GM19372 (cell line): Measurements from ENCODE around the gene ZBED5.

Source experiments
- ATAC-seq: cut with Tn5 transposase; IDR thresholded peaks from one replicate; pipeline ENCODE4 v1.9.1; 2021; ENCODE audit warnings: mild to moderate bottlenecking, low read depth, moderate library complexity; ENCODE audit not compliant: unreplicated experiment

ZBED5 gene

GRCh38 chr11:10881892-10882291 is 24.0 kb upstream of the ZBED5 start:
- ATAC-seq: no peak

DNA sequence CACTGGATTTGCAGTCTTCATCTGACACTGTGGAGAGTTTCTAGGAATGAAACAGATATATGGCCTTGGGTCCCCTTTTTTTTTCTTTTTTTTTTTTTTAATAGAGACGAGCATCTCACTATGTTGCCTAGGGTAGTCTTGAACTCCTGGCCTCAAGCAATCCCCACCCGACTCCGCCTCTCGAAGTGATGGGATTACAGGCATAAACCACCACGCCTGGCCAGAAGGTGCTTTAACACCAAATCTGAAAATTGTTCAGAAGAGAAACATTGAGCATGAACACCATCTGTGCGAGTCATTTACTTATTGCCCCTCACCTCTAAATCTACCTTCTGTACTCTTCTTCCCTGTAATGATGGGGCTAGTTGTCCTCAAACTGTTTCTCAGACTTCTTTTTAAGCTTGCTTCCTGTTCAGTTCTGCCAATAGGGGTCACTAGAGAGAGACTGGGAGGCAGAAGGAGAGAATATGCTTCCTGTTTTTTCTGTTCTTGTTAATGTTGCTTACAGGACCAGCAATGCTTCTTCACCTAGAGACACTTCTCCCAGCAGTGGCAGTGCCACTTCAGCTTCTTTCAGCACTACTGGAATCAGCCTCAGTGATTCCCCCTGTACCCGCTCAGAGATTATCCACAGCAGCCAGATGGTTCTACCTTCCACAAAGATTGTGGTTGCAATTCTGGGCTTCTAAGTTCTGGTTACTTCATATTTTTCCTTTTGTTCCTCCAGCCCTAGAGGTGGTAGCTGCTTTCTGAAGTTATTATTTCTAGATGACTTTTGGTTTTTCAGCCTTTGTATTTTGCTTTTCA is 20.8 kb upstream of the ZBED5 start:
- no peak for ATAC-seq

DNA sequence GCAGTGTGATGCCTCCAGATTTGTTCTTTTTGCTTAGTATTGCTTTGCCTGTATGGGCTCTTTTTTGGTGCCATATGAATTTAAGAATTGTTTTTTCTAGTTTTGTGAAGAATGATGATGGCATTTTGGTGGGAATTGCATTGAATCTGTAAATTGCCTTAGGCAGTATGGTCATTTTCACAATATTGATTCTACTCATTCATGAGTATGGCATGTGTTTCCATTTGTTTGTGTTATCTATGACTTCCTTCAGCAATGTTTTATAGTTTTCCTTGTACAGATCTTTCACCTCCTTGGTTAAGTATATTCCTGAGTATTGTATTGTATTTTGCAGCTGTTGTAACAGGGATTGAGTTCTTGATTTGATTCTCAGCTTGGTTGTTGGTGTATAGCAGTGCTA is 18.3 kb upstream of the ZBED5 start:
- no peak for ATAC-seq

- ATAC-seq: no peak
Observed at GRCh38 chr11:10875430-10876021, 17.7 kb upstream of the ZBED5 start.

DNA sequence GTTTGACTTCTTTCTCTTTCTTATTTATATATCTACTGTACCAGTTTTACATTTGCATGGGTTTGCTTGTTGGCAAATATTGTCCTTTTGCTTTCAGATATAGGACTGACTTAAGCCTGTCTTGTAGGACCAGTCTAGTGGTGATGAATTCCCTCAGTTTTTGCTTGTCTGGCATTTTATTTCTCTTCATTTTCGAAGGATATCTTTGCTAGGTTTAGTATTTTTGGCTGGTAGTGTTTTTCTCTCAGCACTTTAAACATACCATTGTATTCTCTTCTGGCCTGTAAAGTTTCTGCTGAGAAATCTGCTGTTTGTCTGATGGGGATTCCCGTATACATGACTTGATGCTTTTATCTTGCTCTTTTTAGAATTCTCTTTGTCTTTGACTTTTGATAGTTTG is 14.2 kb upstream of the ZBED5 start:
- ATAC-seq: no peak

- ATAC-seq: no peak
Observed at GRCh38 chr11:10868352-10868751, 10.5 kb upstream of the ZBED5 start.

DNA sequence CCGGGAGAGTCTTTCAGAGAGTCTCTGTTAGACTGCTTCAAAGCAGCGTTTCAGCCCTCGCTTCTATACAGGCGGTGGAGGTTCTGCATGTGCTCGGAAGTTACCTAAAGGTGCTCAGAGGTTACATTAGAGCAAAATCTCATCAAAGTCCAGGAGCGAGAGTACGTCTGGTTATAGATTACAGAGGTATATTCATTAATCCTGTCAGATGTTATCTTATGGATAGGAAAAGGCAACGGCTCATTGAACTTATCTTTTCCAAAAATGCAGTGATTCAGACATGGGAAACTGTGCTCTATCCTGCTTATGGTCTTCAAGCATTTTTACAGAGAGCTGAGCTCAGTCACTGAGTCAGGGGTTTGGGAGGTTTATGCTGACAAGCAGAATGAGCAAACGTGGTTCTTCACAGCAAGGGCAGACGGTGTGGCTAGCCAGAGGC is 9.1 kb upstream of the ZBED5 start:
- ATAC-seq: no peak

- ATAC-seq: no peak
Observed at GRCh38 chr11:10865837-10866270, 8.0 kb upstream of the ZBED5 start.

GRCh38 chr11:10864688-10865087 is 6.8 kb upstream of the ZBED5 start:
- no peak for ATAC-seq

GRCh38 chr11:10862446-10862845 is 4.6 kb upstream of the ZBED5 start:
- ATAC-seq: no peak

GRCh38 chr11:10861799-10862198 is 3.9 kb upstream of the ZBED5 start:
- ATAC-seq: no peak

DNA sequence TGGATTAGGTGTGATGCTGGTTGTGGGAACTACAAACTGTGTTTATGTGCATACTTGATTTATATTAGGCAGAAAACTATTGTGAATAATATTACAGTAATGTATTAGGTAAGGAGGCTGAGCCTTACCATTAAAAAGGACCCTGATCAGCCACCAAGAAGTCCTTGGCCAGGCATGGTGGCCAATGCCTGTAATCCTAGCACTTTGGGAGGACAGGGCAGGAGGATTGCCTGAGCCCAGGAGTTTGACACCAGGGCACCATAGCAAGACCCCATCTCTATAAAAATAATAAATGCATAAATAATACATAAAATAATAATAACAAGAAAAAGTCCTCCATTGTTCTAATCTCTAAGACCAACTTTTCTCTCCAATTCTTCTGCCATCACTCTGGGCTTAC is 3.2 kb upstream of the ZBED5 start:
- ATAC-seq: no peak

GRCh38 chr11:10858439-10859325 is 829 bp upstream of the ZBED5 start:
- ATAC-seq: peak; percentile 20

- peak; percentile 24 for ATAC-seq
Observed at GRCh38 chr11:10857459-10857708, 469 bp downstream of the ZBED5 start.

GRCh38 chr11:10856689-10857458 is 979 bp downstream of the ZBED5 start:
- no peak for ATAC-seq

GRCh38 chr11:10855295-10855694 is 2.6 kb downstream of the ZBED5 start:
- no peak for ATAC-seq

- ATAC-seq: no peak
Observed at GRCh38 chr11:10847960-10848860, 9.6 kb downstream of the ZBED5 start.

DNA sequence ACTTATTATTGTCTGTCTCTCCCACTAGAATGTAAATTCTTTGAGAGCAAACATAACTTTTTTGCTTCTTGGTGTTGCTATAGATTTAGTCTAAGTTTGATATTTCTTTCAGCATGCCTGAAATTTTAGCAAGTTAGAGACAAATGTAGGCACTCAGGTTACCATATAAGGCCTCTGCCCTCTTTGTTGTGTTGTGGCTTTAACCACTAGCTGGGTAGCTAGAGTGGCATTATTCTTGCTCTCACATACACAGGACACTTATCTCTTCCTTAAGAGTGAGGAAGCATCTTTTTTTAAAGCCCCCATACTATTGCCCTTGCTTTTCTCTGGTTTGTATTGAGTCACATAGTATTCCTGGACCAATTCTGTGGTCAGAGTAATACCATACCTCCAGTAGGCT is 11.2 kb downstream of the ZBED5 start:
- no peak for ATAC-seq

- ATAC-seq: no peak
Observed at GRCh38 chr11:10845589-10845988, 12.3 kb downstream of the ZBED5 start.

- no peak for ATAC-seq
Observed at GRCh38 chr11:10844796-10845195, 13.1 kb downstream of the ZBED5 start.
